ENCODE data around the gene PKNOX2.

PKNOX2 gene

DNA sequence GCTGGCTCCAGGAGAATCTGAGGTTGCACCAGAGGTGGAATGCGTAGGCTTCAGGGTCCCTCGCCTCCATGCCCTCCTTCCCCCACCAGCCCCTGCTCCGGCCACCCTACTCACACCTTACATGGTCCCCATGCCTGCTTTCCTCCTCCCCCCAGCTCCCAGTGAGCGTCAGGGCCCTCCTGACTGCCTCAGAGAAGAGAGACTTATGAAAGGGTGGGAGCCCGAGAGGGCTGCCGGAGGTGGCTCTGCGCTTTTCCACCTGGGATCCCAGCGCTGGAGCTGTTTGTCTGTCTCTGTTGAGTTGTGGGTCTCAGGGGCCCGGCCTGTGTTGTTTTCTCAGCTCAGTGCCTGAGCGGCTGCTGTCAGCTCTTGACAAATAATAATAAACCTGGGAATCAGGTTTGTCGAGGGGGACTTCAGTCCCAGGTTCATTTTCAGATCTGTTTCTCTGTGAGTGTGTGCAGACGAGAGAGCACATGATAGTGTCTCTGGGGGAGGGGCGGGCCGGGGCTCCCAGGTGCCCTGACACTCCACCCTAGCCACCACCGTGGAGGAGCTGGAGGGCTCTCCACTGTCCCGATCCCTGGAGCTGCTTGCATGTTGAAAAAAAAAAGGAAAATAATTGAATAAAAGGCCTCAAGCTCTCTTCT, 177.9 kb downstream of the PKNOX2 start:
- TF ChIP-seq, protein P1, sequence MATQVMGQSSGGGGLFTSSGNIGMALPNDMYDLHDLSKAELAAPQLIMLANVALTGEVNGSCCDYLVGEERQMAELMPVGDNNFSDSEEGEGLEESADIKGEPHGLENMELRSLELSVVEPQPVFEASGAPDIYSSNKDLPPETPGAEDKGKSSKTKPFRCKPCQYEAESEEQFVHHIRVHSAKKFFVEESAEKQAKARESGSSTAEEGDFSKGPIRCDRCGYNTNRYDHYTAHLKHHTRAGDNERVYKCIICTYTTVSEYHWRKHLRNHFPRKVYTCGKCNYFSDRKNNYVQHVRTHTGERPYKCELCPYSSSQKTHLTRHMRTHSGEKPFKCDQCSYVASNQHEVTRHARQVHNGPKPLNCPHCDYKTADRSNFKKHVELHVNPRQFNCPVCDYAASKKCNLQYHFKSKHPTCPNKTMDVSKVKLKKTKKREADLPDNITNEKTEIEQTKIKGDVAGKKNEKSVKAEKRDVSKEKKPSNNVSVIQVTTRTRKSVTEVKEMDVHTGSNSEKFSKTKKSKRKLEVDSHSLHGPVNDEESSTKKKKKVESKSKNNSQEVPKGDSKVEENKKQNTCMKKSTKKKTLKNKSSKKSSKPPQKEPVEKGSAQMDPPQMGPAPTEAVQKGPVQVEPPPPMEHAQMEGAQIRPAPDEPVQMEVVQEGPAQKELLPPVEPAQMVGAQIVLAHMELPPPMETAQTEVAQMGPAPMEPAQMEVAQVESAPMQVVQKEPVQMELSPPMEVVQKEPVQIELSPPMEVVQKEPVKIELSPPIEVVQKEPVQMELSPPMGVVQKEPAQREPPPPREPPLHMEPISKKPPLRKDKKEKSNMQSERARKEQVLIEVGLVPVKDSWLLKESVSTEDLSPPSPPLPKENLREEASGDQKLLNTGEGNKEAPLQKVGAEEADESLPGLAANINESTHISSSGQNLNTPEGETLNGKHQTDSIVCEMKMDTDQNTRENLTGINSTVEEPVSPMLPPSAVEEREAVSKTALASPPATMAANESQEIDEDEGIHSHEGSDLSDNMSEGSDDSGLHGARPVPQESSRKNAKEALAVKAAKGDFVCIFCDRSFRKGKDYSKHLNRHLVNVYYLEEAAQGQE (IDR thresholded peaks at IDR 0.05; ENCODE audit: insufficient read depth in 1 of 2, low read depth in 2 of 2, low read length in 2 of 2): no peak
- TF ChIP-seq POLR2AphosphoS5 (IDR thresholded peaks at IDR 0.05; ENCODE audit: low read depth, low read length) (no peak), TAF1 (IDR thresholded peaks at IDR 0.05; ENCODE audit: borderline replicate concordance, insufficient read depth, low read length) (no peak), FOXP2 (optimal IDR thresholded peaks at IDR 0.05; ENCODE audit: borderline replicate concordance, extremely low read depth, extremely low read length, insufficient read depth) (no peak), SIN3A (IDR thresholded peaks at IDR 0.05; ENCODE audit: borderline replicate concordance, insufficient read depth, low read length) (no peak)

DNA sequence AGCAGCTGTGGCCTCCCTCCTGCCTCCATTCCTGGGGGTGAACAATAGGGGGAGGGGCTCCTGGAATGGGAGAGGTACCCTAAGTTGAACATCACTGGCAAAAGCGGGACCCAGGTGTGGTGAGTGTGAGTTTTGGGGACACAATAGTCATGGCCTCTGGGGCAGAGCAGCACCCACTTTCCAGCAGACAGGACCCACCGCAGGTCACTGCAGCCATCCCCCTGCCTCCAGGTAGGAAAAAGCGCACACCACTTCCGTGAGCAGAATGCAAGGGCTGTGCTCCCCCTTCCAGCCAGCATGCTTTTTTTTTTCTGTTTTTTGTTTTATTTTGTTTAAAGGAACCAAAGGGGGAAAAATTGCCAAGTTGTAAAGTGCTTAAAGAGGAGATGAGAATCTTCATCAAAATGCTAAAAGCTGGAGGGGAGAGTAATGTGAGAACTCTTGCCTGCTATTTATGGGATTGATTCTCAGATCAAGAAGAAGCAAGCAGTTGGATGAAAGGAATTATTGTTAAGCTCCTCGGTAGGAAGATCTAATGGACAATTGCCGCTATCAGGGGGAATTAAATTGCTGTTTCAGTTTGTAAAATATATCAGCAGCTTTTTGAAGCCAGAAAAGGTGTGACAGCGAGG, 178.7 kb downstream of the PKNOX2 start:
- no peak for TF ChIP-seq SIN3A (IDR thresholded peaks at IDR 0.05; ENCODE audit: borderline replicate concordance, insufficient read depth, low read length)
- no peak for TF ChIP-seq POLR2AphosphoS5 (IDR thresholded peaks at IDR 0.05; ENCODE audit: low read depth, low read length)
- no peak for TF ChIP-seq FOXP2 (optimal IDR thresholded peaks at IDR 0.05; ENCODE audit: borderline replicate concordance, extremely low read depth, extremely low read length, insufficient read depth)
- TF ChIP-seq, protein P1 (IDR thresholded peaks at IDR 0.05; ENCODE audit: insufficient read depth in 1 of 2, low read depth in 2 of 2, low read length in 2 of 2): no peak
- TF ChIP-seq TAF1 (IDR thresholded peaks at IDR 0.05; ENCODE audit: borderline replicate concordance, insufficient read depth, low read length): no peak

DNA sequence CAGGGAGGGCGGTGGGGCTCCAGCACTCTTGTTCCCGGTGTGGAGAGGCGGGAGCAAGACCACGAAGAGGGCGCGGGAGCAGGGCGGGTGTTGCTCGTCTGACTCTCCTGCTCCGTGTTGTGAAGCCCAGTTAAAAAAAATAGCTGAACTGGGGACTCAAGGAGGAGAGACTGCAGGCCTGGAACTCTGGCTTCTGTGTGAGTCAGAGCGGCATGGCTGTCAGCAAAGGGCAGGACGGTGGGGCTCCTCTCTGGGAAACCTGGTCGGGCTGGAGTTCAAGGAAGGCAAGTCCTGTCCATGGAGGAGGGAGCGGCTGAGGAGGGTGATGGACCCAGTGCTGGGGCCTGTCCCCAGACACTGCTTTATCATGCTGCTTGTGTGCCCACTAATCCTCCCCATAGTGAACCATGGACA, 179.2 kb downstream of the PKNOX2 start:
- no peak for TF ChIP-seq FOXP2 (optimal IDR thresholded peaks at IDR 0.05; ENCODE audit: borderline replicate concordance, extremely low read depth, extremely low read length, insufficient read depth)
- TF ChIP-seq TAF1 (IDR thresholded peaks at IDR 0.05; ENCODE audit: borderline replicate concordance, insufficient read depth, low read length): no peak
- TF ChIP-seq SIN3A (IDR thresholded peaks at IDR 0.05; ENCODE audit: borderline replicate concordance, insufficient read depth, low read length): no peak
- no peak for TF ChIP-seq POLR2AphosphoS5 (IDR thresholded peaks at IDR 0.05; ENCODE audit: low read depth, low read length)
- TF ChIP-seq, protein P1 (IDR thresholded peaks at IDR 0.05; ENCODE audit: insufficient read depth in 1 of 2, low read depth in 2 of 2, low read length in 2 of 2): no peak

DNA sequence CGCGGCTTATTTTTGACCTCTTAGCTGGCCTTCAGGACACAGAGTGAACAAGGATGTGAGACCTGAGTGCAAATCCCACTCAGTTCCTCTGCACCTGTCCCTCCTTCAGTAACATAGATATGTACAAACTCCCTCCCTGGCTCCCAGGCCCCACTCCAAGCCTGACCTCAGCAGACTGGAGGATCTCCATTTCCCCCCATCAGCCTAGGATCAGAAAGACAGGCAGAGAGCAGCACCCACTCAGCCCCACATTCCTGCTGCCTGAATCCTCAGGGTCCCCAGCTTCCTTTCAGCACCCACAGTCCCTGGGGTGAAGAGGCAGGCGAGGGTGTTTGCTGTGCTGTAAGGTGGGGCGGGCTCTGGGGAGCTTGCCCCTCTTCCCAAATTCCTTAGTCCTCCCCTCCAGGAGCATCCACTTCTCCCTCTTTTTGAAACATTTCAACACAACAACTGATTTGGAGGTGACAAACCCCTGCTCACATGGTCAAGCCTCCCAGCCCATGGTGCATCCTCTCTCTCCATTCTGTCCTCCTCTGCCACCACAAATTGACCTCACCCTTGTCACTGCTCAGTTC, 180.4 kb downstream of the PKNOX2 start:
- no peak for TF ChIP-seq FOXP2 (optimal IDR thresholded peaks at IDR 0.05; ENCODE audit: borderline replicate concordance, extremely low read depth, extremely low read length, insufficient read depth)
- TF ChIP-seq, protein P1 (IDR thresholded peaks at IDR 0.05; ENCODE audit: insufficient read depth in 1 of 2, low read depth in 2 of 2, low read length in 2 of 2): no peak
- TF ChIP-seq TAF1 (IDR thresholded peaks at IDR 0.05; ENCODE audit: borderline replicate concordance, insufficient read depth, low read length): no peak
- TF ChIP-seq SIN3A (IDR thresholded peaks at IDR 0.05; ENCODE audit: borderline replicate concordance, insufficient read depth, low read length): no peak
- TF ChIP-seq POLR2AphosphoS5 (IDR thresholded peaks at IDR 0.05; ENCODE audit: low read depth, low read length): no peak
